ENCODE measurements around the gene PTBP3.
"Not testable (repeated sequence)": the region's sequence is repeated elsewhere in the genome, so short reads cannot be mapped to it uniquely, and the experiment has no call there.

PTBP3 gene

DNA sequence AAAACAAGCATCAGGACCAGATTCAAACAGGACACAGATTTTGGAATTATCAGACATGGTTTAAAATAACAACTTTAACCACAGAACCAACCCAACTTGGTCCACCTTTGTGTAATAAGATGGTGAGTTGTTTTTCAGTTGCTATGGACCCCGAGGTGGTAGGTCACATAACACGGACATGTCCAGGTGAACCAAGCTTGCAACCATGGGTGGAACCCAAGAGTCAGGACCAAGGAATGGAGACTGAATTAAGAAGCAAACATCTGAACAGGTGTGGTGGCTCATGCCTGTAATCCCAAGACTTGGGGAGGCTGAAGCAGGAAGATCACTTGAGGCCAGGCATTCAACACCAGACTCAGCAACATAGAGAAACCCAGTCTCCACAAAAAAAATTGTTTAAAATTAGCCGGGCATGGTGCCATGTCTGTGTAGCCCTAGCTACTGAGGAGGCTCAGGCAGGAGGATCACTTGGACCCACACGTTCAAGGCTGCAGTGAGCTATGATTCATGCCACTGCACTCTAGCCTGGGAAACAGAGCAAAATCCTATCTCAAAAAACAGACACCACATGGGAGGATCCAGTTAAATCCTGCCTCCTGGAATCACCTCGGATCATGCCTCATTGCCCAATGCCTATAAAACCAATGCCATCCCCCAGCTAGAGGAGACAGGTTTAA, 10.6 kb downstream of the PTBP3 start:
- DNase-seq, result no peak

DNA sequence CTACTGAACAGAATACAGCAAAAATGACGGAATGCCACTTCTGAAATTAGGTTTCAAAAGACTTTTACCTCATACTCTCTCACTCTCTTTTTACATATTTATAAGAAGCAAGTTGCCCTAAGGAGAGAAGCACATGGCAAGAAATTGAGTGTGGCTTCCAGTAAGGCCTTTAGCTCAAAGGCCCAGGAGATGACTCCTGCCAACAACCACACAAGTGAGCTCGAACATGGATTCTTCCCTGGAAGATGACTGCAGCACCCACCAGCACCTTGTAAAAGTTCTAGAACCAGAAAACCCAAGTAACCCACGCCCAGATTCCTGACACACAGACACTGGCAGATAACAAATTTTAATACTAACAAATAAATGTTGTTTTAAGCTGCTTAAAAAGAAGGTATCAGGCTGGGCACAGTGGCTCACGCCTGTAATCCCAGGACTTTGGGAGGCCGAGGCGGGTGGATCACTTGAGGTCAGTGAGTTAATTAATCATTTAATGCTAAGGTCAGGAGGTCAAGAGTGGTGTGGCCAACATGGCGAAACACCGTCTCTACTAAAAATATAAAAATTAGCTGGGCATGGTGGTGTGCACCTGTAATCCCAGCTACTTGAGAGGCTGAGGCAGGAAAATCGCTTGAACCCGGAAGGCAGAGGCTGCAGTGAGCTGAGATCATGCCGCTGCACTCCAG, 17.0 kb downstream of the PTBP3 start:
- no peak for DNase-seq

DNA sequence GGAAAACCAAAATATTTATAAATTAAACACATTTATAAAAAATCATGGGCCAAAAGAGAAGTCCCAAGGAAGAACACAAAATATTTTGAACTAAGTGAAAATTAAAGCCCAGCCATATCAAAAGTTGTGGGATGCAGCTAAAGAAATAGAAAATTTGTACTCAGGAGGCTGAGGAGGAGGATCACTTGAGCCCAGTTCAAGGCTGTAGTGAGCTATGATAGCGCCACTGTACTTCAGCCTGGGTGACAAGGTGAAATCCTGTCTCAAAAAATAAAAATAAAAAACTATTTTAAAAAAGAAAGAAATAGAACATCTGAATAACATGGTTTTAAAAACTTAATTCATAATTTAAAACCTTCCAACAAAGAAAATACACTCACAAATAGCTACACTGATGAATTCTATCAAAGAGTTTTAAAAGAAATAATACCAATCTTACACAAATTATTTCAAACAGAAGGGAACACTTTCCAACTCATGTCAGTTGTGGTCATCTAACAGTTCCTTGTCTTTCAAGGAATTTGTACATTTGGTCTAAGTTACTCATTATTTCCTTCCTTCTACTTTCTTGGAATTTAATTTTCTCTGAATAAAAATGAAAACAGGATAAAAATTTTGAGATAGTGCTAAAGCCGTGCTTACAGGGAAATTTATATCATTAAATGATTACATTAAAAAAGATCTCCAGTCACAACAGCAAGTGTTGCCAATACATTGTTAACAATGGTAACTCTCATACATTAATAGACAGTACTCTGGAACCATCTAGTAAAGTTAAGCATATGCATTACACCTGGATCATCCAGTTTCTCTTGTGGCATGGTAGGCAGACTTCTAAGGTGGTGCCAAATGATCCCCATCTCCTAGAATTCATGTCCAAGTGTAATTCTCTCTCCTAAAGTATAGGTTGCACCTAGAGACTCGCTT, 17.8 kb downstream of the PTBP3 start:
- DNase-seq, result no peak

DNA sequence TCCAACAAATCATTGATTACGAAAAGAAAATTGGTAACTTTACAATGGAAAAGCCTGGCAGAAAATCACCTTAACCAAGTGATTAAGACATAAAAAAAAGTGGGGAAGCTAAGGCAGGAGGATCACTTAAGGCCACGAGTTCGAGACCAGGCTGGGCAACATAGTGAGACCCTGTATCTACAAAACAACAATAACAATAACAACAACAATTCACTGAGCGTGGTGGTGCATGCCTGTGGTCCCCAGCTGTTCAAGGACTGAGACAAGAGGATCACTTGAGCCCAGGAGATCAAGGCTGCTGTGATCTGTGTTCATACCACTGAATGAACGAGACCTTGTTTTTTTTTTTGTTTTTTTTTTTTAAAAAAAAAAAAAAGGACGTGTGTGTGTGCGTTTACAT, 21.3 kb downstream of the PTBP3 start:
- DNase-seq, result no peak

DNA sequence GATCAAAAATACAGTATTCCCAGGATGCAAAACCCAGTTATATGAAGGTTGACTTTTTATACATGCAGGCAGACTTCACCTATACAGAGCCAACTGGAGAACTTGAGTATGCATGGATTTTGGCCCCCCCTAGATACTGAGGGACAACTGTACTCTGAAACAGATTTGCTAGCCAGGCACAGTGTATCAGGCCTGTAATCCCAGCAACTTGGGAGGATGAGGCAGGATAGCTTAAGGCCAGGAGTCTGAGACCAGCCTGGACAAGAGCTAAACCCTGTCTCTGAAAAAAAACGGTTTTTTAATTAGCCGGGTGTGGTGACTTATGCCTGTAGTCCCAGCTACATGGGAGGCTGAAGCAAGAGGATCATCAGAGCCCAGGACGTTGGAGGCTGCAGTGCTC, 21.9 kb downstream of the PTBP3 start:
- DNase-seq, result no peak

DNA sequence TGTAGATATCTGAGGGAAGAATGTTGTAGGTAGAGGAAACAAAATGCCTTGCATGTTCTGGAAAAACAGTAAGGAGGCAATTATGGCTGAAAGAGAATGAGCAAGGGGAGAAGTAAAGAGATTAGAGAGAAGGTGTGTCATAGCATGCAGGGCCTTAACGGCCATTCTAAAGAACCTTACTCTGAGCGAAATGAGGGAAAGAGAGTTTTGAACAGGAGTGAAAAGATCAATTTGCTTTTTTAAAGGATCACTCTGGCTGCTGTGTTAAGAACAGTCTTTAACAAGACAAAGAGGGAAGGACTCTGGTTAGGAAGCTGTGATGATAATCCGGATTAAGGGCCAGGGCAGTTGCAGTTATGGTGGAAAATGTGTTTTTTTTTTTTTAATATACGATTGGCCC, 22.6 kb downstream of the PTBP3 start:
- no peak for DNase-seq

DNA sequence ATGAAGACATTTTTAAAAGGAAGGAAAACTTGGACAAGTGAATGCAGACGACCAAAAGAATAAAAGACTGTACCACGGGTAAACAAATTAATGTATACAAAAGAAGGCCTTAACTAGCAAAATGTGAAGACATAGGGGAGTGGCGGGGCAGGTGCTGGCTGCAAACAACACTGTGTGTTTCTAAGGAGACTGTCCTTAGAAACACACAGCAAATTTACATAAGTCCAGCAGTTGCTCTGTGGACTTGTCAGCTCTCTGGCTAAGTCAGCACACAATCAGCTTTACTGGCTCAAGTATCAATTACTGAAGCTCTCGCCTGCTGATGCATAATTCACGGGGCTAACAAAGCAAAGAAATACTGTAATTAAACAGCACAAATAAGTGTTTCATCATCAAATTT, 24.8 kb downstream of the PTBP3 start:
- DNase-seq, result no peak

DNA sequence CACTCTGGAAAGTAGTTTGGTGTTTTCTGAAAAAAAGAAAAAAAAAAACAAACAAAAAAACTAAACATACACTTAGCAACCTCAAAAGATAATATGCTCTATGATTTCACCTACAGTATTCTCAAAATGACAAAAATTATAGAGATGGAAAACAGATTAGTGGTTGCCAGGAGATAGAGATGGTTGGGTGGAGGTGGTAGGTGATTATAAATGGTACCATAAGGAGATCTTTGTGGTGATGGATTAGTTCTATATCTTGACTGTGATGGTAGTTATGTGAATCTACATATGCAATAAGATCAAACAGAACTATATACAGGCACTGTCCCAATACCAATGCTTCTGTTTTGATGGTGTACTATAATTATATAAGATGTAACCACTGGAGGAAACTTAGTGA, 32.0 kb downstream of the PTBP3 start:
- no peak for DNase-seq

DNA sequence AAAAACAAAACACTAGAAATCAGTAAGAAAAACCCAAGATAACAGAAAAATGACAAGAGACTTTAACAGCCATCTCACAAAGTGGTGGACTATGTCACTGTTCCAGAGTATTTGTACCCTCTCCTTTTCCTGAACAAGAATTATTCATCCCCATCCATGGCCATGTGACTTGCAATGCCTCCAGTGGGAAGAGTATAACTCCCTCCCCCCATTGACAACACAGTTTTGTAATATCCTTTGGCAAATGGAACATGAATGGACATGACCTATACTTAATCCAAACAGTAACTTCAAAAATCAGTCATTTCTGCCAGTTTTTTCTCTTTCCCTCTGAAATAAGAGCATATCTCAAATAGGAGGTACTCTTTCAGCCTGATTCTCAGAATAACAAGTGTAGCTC, 33.9 kb downstream of the PTBP3 start:
- DNase-seq, result peak; percentile 35

DNA sequence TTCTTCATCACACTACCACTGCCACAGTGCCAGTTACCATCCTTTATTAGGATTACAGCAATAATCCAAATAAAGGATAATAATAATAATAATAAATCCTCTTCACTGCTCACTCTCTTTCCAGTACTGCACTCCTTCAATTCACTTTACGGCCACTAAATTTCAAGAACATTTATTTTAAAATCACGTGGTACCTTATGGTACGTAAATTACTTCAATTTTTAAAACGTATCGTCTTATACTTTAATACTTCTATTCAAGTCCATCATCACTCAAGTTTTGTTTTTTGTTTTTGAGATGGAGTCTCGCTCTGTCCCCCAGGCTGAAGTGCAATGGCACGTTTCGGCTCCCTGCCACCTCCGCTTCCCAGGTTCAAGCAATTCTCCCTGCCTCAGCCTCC, 36.5 kb downstream of the PTBP3 start:
- DNase-seq, result no peak

DNA sequence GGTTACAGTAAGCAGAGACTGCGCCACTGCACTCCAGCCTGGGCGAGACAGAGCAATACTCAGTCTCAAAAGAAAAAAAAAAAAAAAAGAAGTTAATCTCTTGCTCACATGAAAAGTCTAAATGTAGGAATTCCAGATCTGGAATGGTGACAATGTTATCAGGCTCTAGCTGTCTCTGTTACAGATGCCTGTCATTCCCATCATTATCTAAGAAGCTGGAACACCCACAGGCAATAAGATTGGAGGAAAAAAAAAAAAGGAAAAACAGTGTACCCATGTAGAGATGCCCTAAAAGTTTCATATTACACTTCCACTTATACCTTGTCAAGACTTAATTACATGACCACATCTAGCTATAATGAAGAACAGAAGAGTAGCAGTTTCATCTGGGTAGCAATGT, 38.2 kb downstream of the PTBP3 start:
- no peak for DNase-seq

DNA sequence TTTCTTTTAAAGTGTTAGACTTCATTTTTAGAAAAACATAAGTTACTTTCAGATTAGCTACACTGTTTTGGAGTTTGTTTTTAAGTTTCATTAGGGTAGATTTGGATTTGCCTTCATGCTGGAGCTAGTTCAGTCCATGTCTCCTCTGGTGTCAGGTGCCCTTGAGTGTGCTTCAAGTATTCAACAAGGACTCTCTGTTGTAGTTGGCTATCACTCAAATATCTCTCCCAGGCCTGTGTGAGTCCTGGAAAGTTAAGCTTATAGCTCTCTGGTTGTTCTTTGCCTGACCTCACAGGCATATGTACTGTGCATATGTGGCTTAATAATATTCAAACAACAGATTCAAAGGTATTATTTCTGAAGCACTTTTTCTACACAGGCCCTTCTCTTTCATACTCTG, 45.4 kb downstream of the PTBP3 start:
- DNase-seq, result peak; percentile 12

DNA sequence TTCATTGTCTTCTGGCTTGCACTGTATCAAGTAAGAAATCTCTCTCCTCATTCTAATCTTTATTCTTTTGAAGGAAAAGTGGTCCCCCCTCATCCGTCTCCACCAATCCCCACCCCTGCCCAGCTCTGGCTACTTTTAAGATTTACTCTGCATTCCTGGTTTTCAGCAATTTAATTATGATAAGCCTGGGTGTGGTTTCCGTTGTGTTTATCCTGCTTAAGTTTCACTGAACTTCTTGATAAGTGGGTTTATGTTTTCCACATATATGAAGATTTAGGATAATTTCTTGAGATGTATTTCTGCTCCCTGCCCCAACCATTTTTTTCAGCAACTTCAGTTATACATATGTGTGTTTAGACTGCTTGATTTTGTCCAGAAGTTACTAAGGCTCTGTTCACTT, 46.5 kb downstream of the PTBP3 start:
- no peak for DNase-seq

DNA sequence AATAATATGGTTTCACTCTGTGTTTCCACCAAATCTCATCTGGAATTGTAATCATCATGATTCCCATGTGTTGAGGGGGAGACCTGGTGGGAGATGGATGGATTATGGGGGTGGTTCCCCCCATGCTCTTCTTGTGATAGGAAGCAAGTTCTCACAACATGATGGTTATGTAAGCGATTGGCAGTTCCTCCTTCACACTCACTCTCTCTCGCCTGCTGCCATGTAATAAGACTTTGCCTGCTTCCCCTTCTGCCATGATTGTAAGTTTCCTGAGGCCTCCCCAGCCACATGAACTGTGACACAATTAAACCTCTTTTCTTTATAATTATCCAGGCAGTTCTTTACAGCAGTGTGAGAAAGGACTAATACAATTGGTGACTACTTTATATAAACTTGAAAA, 48.4 kb downstream of the PTBP3 start:
- DNase-seq, result no peak

DNA sequence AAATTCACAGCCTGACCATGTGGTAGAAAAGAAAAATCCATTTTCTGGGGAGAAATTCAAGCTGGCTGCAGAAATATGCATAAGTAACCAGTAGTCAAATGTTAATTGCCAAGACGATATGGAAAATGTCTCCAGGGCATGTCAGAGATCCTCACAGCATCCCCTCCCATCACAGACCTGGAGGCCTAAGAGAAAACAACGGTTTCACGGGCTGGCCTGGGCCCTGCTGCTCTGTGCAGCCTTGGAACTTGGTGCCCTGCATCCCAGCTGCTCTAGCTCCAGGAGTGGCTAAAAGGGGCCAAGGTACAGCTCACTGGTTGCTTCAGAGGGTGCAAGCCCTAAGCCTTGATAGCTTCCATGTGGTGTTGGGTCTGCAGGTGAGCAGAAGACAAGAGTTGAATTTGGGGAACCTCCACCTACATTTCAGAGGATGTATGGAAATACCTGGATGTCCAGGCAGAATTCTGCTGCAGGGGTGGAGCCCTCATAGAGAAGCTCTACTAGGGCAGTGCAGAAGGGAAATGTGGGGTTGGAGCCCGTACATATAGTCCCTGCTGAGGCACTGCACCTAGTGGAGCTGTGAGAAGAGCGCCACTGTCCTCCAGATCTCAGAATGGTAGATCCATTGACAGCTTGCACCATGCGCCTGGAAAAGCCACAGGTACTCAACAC, 49.7 kb downstream of the PTBP3 start:
- no peak for DNase-seq

DNA sequence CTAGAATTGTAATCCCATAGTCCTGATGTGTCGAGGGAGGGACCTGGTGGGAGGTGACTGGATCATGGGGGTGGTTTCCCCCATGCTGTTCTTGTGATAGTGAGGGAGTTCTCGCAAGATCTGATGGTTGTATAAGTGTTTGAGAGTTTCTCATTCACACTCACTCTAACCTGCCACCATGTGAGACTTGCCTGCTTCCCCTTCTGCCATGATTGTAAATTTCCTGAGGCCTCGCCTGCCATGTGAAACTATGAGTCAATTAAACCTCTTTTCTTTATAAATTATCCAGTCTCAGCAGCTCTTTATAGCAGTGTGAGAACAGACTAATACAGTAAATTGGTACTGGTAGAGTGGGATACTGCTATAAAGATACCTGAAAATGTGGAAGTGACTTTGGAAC, 50.6 kb downstream of the PTBP3 start:
- not testable (repeated sequence) for DNase-seq

DNA sequence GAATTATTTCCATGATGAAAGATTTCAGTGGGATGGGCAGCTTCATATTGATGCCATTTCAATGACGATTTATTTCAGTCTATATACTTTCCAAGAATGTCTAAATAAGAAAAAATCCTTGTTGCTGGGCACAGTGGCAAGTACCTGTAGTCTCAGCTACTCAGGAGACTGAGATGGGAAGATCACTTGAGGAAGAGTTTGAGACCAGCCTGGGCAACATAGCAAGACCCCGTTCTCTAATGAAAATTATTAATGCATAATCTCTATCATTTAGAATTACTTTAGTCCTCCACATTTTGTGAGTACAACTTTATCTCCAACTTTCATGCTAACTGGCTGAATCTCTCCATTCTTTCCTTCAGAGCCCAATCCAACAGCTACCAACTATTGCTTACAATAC, 52.5 kb downstream of the PTBP3 start:
- no peak for DNase-seq

DNA sequence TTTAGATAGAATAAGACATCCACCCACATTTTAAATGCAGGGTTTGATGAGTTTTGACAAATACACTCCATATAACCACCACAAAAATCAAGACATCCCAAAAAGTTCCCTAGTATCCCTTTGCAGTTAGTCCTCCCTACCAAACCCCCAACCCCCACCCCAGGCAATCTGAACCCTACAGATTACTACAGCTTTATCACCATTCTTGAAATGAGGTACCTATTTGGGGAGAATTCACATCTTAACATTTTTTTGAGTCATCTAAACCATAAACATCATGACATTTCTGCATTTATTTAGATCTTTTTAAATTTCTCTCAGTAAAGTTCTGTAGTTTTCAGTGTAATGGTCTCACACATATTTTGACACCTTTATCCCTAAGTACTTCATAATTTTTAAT, 53.9 kb downstream of the PTBP3 start:
- DNase-seq, result no peak

DNA sequence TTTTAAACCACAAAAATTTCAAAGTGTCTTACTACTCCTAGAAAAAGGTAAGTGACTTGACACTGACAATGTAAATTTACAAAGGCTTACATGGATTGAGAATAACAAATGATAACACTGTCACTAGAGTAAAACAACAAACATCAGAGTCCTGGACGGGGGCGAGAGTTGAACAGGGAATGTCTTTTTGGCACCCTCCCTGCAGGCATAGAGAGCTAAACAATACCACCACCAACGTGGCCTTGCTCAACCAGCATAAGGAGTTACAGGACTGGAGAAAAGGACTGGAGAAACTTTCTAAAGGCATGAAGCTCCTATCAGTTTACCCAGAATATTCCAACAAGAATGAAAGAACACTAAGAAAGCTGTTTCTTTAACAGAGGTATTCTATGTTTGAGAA, 55.3 kb downstream of the PTBP3 start:
- DNase-seq, result no peak

DNA sequence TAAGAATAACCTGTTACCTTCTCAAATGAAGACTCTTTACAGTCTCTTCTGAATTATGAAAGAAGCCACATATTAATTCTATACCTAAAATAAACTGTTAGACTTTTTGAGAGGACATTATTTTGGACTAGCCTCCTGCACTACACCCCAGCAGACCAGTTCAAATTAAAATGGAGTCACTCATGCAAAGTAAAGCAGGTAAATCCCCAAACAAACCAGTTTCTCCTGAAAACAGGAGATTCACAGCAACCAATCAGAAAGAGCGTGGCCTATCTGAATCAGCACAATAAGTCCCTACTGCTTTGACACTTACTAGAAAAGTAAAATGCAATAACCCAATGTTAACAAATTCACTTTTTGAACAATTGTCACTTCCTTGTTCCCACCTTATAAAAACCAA, 58.8 kb downstream of the PTBP3 start:
- no peak for DNase-seq

DNA sequence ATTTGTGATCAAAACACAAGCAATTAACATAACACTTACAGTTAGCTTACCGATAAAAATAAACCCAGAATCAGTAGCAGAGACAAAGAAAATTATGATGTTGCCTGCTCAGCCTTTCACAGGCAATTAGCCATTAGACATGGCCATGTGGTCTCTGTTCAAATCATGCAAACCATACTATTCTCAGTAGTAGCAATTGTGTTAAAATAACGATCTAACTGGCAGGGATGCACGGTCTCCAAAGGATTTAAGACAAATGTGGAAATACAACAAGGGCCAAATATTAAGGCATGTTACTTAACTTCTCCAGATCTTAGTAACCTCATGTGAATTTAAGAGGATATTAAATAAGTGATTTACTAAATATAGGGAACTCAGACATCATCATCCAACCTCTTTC, 59.5 kb downstream of the PTBP3 start:
- DNase-seq, result no peak

DNA sequence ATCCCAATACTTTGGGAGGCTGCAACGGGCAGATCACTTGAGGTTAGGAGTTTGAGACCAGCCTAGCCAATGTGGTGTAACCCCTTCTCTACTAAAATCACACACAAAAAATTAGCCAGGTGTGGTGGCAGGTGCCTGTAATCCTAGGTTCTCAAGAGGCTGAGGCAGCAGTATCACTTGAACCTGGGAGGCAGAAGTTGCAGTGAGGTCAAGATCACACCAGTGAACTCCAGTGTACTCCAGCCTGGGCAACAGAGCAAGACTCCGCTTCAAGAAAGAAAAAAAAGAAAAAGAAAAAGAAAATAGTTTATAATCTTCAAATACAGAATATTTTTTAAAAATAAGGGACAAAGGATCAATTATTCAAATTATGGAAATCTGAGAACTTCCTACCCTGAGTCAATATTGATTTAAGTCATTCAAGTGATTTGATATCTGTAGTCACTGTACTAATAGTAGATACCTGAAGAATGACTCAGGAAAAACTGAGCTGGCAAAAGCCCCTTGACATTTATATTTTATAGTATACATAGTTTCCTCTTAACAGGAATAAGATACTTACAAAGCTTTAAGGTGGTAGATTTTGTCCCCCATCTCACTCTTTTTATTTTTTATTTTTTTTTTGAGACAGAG, 61.8 kb downstream of the PTBP3 start:
- peak; percentile 23 for DNase-seq

DNA sequence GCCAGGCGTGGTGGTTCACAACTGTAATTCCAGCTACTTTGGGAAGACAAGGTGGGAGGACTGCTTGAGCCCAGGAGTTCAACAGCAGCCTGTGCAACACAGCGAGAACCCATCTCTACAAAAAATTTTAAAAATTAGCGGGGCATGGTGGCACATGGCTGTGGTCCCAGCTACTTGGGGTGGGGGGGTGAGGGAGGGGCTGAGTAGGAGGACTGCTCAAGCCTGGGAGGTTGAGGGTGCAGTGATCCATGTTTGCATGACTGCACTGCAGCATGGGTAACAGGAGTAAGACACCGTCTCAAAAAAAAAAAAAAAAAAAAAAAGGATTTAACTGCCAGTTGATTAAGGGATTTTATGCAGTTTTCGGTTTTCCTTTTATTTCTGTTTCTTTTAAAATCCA, 65.0 kb downstream of the PTBP3 start:
- DNase-seq, result no peak

Measured in fibroblast of upper back skin (primary cell).